ENCODE measurements around the gene ZNF764.

Gene ZNF764

GRCh38 chr16:30566531-30566930 is 8.4 kb upstream of the ZNF764 start:
- TF ChIP-seq CTCF (IDR thresholded peaks at IDR 0.05; ENCODE audit: extremely low read depth, insufficient read depth, missing control alignments), result no peak
- in situ Hi-C loops (cut with MboI; ENCODE audit: low pct_unique_long_range_greater_than_20kb, low sequenced_read_pairs, unreplicated experiment), result no loop called here
- DNase-seq (ENCODE audit: low spot score), result no peak

- in situ Hi-C loops (cut with MboI; ENCODE audit: low pct_unique_long_range_greater_than_20kb, low sequenced_read_pairs, unreplicated experiment), result no loop called here
- DNase-seq (ENCODE audit: low spot score), result no peak
- no peak for TF ChIP-seq CTCF (IDR thresholded peaks at IDR 0.05; ENCODE audit: extremely low read depth, insufficient read depth, missing control alignments)
These were observed 7.8 kb upstream of the ZNF764 start for GRCh38 chr16:30565984-30566383.

- no peak for DNase-seq (ENCODE audit: low spot score)
- in situ Hi-C loops (cut with MboI; ENCODE audit: low pct_unique_long_range_greater_than_20kb, low sequenced_read_pairs, unreplicated experiment), result no loop called here
- TF ChIP-seq CTCF (IDR thresholded peaks at IDR 0.05; ENCODE audit: extremely low read depth, insufficient read depth, missing control alignments), result no peak
These were observed 7.4 kb upstream of the ZNF764 start for GRCh38 chr16:30565526-30565925.

- DNase-seq (ENCODE audit: low spot score), result no peak
- TF ChIP-seq CTCF (IDR thresholded peaks at IDR 0.05; ENCODE audit: extremely low read depth, insufficient read depth, missing control alignments), result no peak
- in situ Hi-C loops (cut with MboI; ENCODE audit: low pct_unique_long_range_greater_than_20kb, low sequenced_read_pairs, unreplicated experiment), result no loop called here
These were observed 3.8 kb upstream of the ZNF764 start for GRCh38 chr16:30562021-30562420.

- in situ Hi-C loops (cut with MboI; ENCODE audit: low pct_unique_long_range_greater_than_20kb, low sequenced_read_pairs, unreplicated experiment), result no loop called here
- DNase-seq (ENCODE audit: low spot score), result no peak
- no peak for TF ChIP-seq CTCF (IDR thresholded peaks at IDR 0.05; ENCODE audit: extremely low read depth, insufficient read depth, missing control alignments)
These were observed 3.1 kb upstream of the ZNF764 start for GRCh38 chr16:30561089-30561816.

- no peak for DNase-seq (ENCODE audit: low spot score)
- in situ Hi-C loops (cut with MboI; ENCODE audit: low pct_unique_long_range_greater_than_20kb, low sequenced_read_pairs, unreplicated experiment), result no loop called here
- no peak for TF ChIP-seq CTCF (IDR thresholded peaks at IDR 0.05; ENCODE audit: extremely low read depth, insufficient read depth, missing control alignments)
These were observed 1.5 kb upstream of the ZNF764 start for GRCh38 chr16:30559690-30560089.
